ENCODE data around the gene CLEC2B.
"Not testable (repeated sequence)": the region's sequence is repeated elsewhere in the genome, so short reads cannot be mapped to it uniquely, and the experiment has no call there.

Gene CLEC2B

GRCh38 chr12:9881988-9882387 lies 12.8 kb upstream of the CLEC2B start:
- no peak for TF ChIP-seq ZFX (IDR thresholded peaks at IDR 0.05; ENCODE audit: borderline replicate concordance)
- TF ChIP-seq, protein P1, sequence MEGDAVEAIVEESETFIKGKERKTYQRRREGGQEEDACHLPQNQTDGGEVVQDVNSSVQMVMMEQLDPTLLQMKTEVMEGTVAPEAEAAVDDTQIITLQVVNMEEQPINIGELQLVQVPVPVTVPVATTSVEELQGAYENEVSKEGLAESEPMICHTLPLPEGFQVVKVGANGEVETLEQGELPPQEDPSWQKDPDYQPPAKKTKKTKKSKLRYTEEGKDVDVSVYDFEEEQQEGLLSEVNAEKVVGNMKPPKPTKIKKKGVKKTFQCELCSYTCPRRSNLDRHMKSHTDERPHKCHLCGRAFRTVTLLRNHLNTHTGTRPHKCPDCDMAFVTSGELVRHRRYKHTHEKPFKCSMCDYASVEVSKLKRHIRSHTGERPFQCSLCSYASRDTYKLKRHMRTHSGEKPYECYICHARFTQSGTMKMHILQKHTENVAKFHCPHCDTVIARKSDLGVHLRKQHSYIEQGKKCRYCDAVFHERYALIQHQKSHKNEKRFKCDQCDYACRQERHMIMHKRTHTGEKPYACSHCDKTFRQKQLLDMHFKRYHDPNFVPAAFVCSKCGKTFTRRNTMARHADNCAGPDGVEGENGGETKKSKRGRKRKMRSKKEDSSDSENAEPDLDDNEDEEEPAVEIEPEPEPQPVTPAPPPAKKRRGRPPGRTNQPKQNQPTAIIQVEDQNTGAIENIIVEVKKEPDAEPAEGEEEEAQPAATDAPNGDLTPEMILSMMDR (IDR thresholded peaks at IDR 0.05) = no peak
- H3K27ac ChIP-seq = no peak overlapping the region

GRCh38 chr12:9881246-9881645 lies 12.1 kb upstream of the CLEC2B start, which contains the start of gene KLRF2:
Gene KLRF2 (plus strand): TSS chr12:9881489. CDS start chr12:9881596, 107 bp downstream.
- H3K27ac ChIP-seq = no peak within 1 kb of the TSS
- TF ChIP-seq, protein P1 (IDR thresholded peaks at IDR 0.05) = no peak
- TF ChIP-seq ZFX (IDR thresholded peaks at IDR 0.05; ENCODE audit: borderline replicate concordance) = no peak

DNA sequence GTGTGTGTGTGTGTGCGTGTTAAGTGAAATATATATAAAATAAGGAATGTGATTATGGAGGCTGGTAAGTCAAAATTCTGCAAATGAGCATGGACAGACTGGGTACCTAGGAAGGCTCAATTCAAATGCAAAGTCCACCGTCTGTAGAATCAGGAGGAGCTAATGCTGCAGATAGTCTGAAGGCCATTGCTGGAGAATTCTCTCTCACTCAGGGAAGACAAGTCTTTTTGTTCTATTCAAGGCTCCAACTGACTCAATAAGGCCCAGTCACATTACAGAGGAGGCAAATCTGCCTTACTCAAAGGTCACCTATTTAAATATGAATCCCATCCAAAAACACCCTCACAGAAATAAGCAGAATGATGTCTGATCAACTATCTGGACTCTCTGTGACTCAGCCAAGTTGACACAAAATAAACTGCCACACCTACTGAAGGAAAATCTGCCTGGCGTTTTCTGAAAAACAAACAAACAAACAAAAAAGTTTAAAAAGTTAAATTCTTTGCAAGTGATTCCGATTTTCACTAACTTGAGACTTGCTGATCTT lies 11.5 kb upstream of the CLEC2B start:
- no peak for TF ChIP-seq ZFX (IDR thresholded peaks at IDR 0.05; ENCODE audit: borderline replicate concordance)
- TF ChIP-seq, protein P1 (IDR thresholded peaks at IDR 0.05) = no peak
- H3K27ac ChIP-seq = no peak overlapping the region

GRCh38 chr12:9876120-9876519 lies 7.0 kb upstream of the CLEC2B start:
- H3K27ac ChIP-seq = not testable (repeated sequence)

- H3K27ac ChIP-seq = no peak overlapping the region
- no peak for TF ChIP-seq ZFX (IDR thresholded peaks at IDR 0.05; ENCODE audit: borderline replicate concordance)
- TF ChIP-seq, protein P1 (IDR thresholded peaks at IDR 0.05) = no peak
Measured at GRCh38 chr12:9872742-9873141, 3.6 kb upstream of the CLEC2B start.

GRCh38 chr12:9872162-9872561 lies 3.0 kb upstream of the CLEC2B start:
- no peak overlapping the region for H3K27ac ChIP-seq
- no peak for TF ChIP-seq ZFX (IDR thresholded peaks at IDR 0.05; ENCODE audit: borderline replicate concordance)
- TF ChIP-seq, protein P1 (IDR thresholded peaks at IDR 0.05) = no peak

- H3K27ac ChIP-seq = no peak overlapping the region
Measured at GRCh38 chr12:9870286-9870866, 1.2 kb upstream of the CLEC2B start.

More at GRCh38 chr12:9870286-9870866, 1.2 kb upstream of the CLEC2B start:
- TF ChIP-seq, protein P1 (IDR thresholded peaks at IDR 0.05) = no peak
- TF ChIP-seq ZFX (IDR thresholded peaks at IDR 0.05; ENCODE audit: borderline replicate concordance) = no peak
